GM12874 (cell line): ENCODE measurements around the gene DRC3.

Experiments
- CTCF ChIP-seq: IDR thresholded peaks from 2 replicates; pipeline ENCODE4 v1.5.1; 2011; ENCODE audit warnings: low read depth, mild to moderate bottlenecking, control low read depth, low read length, moderate library complexity; ENCODE audit not compliant: insufficient read depth

Gene DRC3

GRCh38 chr17:18021372-18021771, 48.7 kb downstream of the DRC3 start:
- no peak for TF ChIP-seq CTCF

GRCh38 chr17:18025241-18025944, 52.7 kb downstream of the DRC3 start:
- no peak for TF ChIP-seq CTCF

- TF ChIP-seq CTCF = no peak
Observed at GRCh38 chr17:18025945-18026776, 53.5 kb downstream of the DRC3 start.

GRCh38 chr17:18027280-18027679, 54.6 kb downstream of the DRC3 start:
- TF ChIP-seq CTCF = no peak

GRCh38 chr17:18028114-18028951, 55.7 kb downstream of the DRC3 start:
- TF ChIP-seq CTCF = no peak

- TF ChIP-seq CTCF = no peak
Observed at GRCh38 chr17:18028952-18029540, 56.4 kb downstream of the DRC3 start.
